DND-41 (cell line): Measurements from ENCODE around the gene CABLES2.

Experiments
- EZH2 ChIP-seq: IDR thresholded peaks from 3 replicates; pipeline ENCODE4 v1.6.1; 2012; ENCODE audit warnings: borderline replicate concordance, low read depth, mild to moderate bottlenecking, moderate library complexity, low read length, inconsistent platforms; ENCODE audit not compliant: severe bottlenecking
- TF ChIP-seq, protein P1 (sequence below): IDR thresholded peaks from 2 replicates; pipeline ENCODE4 v1.5.1; 2012; ENCODE audit warnings: borderline replicate concordance, low read length, moderate library complexity, mild to moderate bottlenecking; ENCODE audit not compliant: poor library complexity, severe bottlenecking; ENCODE audit errors: extremely low read depth

DNA sequence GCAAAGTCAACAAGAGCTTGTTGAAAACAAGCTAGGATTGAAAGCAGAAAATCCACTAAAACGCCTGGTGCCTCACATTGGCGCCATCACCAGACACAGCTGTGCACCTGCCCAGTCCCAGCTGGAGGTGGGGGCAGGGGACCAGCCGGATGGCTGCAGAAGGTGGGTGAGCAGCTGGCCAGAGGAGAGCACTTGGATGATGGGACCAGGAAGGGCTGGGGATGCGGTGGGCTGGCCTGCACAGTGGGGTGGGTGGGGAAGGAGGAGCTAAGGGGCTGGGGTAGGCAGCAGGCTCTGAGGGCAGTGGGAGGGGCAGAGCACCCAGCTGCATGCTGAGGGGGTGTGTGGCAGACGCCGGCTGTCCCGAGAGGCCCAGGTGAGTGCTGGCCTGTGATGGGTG is 7.1 kb downstream of the CABLES2 start:
- TF ChIP-seq, protein P1, sequence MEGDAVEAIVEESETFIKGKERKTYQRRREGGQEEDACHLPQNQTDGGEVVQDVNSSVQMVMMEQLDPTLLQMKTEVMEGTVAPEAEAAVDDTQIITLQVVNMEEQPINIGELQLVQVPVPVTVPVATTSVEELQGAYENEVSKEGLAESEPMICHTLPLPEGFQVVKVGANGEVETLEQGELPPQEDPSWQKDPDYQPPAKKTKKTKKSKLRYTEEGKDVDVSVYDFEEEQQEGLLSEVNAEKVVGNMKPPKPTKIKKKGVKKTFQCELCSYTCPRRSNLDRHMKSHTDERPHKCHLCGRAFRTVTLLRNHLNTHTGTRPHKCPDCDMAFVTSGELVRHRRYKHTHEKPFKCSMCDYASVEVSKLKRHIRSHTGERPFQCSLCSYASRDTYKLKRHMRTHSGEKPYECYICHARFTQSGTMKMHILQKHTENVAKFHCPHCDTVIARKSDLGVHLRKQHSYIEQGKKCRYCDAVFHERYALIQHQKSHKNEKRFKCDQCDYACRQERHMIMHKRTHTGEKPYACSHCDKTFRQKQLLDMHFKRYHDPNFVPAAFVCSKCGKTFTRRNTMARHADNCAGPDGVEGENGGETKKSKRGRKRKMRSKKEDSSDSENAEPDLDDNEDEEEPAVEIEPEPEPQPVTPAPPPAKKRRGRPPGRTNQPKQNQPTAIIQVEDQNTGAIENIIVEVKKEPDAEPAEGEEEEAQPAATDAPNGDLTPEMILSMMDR, result no peak
- TF ChIP-seq EZH2, result no peak
